Vagina (tissue), 2 donors: Measurements from ENCODE around the gene PANX1.

Experiments used
- POLR2A ChIP-seq, 2 donors: fragments of 450-650 bp; IDR thresholded peaks; one replicate each; pipeline ENCODE4 v1.6.1; 2017; ENCODE audit warnings: antibody characterized with exemption in 2 of 2, mild to moderate bottlenecking in 2 of 2, moderate library complexity in 2 of 2
- POLR2AphosphoS5 ChIP-seq, 2 donors: sonication (generic); formaldehyde crosslinking; IDR thresholded peaks; one replicate each; pipeline ENCODE4 v1.9.0; 2017; ENCODE audit warnings: antibody characterized with exemption in 2 of 2, mild to moderate bottlenecking in 2 of 2, low read depth in 1 of 2; ENCODE audit not compliant: insufficient read depth in 1 of 2
- TF ChIP-seq, protein P1 (sequence below), 3 experiments: fragments of 450-650 bp in 2 of 3; fragments of 200-600 bp in 1 of 3; sonication (generic) in 1 of 3; IDR thresholded peaks; one replicate each; pipeline ENCODE4 v1.5.1; 2017 to 2019; ENCODE audit warnings: antibody characterized with exemption in 3 of 3, mild to moderate bottlenecking in 2 of 3, moderate library complexity in 2 of 3

GRCh38 chr11:94089341-94089740, 39.3 kb upstream of the PANX1 start:
- no peak for TF ChIP-seq POLR2A (IDR thresholded peaks at IDR 0.05)
- TF ChIP-seq, protein P1, sequence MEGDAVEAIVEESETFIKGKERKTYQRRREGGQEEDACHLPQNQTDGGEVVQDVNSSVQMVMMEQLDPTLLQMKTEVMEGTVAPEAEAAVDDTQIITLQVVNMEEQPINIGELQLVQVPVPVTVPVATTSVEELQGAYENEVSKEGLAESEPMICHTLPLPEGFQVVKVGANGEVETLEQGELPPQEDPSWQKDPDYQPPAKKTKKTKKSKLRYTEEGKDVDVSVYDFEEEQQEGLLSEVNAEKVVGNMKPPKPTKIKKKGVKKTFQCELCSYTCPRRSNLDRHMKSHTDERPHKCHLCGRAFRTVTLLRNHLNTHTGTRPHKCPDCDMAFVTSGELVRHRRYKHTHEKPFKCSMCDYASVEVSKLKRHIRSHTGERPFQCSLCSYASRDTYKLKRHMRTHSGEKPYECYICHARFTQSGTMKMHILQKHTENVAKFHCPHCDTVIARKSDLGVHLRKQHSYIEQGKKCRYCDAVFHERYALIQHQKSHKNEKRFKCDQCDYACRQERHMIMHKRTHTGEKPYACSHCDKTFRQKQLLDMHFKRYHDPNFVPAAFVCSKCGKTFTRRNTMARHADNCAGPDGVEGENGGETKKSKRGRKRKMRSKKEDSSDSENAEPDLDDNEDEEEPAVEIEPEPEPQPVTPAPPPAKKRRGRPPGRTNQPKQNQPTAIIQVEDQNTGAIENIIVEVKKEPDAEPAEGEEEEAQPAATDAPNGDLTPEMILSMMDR (IDR thresholded peaks at IDR 0.05) = no peak
- TF ChIP-seq POLR2AphosphoS5 (IDR thresholded peaks at IDR 0.05; ENCODE audit: insufficient read depth in 1 of 2, low read depth in 1 of 2) = no peak
